HEK293T (cell line): ENCODE results near the gene AGPS.

ENCODE experiments used
- CTCF ChIA-PET: fragments of 350-600 bp; formaldehyde crosslinking; extraction: SDS; loops from one replicate; lab custom pipeline; 2021; ENCODE audit warnings: antibody characterized with exemption, inconsistent platforms; lab: Yijun Ruan, JAX
- POLR2A ChIA-PET: fragments of 350-600 bp; formaldehyde crosslinking; extraction: SDS; loops from one replicate; lab custom pipeline; 2020; ENCODE audit warnings: antibody characterized with exemption, inconsistent platforms; lab: Yijun Ruan, JAX
- DNase-seq: peaks from one replicate; pipeline ENCODE4 v3.0.0; 2012; ENCODE audit warnings: mixed read lengths; ENCODE audit errors: extremely low spot score
- ARNT ChIP-seq: fragments of 450-650 bp; IDR thresholded peaks from 2 replicates; pipeline ENCODE4 v1.6.1; 2017; ENCODE audit warnings: mild to moderate bottlenecking
- BHLHE40 ChIP-seq: fragments of 450-650 bp; IDR thresholded peaks from 2 replicates; pipeline ENCODE4 v1.6.1; 2016; ENCODE audit warnings: mild to moderate bottlenecking, moderate library complexity, borderline replicate concordance
- CTBP1 ChIP-seq: fragments of 450-650 bp; IDR thresholded peaks from 2 replicates; pipeline ENCODE4 v1.6.1; 2016; ENCODE audit warnings: borderline replicate concordance
- ELF4 ChIP-seq: fragments of 450-650 bp; IDR thresholded peaks from 2 replicates; pipeline ENCODE4 v1.6.1; 2017; ENCODE audit warnings: antibody characterized with exemption
- FOXA1 ChIP-seq: fragments of 450-650 bp; IDR thresholded peaks from 2 replicates; pipeline ENCODE4 v1.6.1; 2016; ENCODE audit warnings: mild to moderate bottlenecking
- FOXK2 ChIP-seq: fragments of 450-650 bp; IDR thresholded peaks from 2 replicates; pipeline ENCODE4 v1.6.1; 2016; ENCODE audit warnings: mild to moderate bottlenecking
- FOXM1 ChIP-seq: fragments of 450-650 bp; IDR thresholded peaks from 2 replicates; pipeline ENCODE4 v1.6.1; 2017; ENCODE audit warnings: mild to moderate bottlenecking, borderline replicate concordance
- HDGF ChIP-seq: fragments of 450-650 bp; IDR thresholded peaks from 2 replicates; pipeline ENCODE4 v1.6.1; 2017; ENCODE audit warnings: antibody characterized with exemption, borderline replicate concordance
- L3MBTL2 ChIP-seq: fragments of 450-650 bp; conservative IDR thresholded peaks from 2 replicates; pipeline ENCODE4 v1.6.1; 2016; ENCODE audit warnings: mild to moderate bottlenecking
- LEF1 ChIP-seq: fragments of 450-650 bp; IDR thresholded peaks from 2 replicates; pipeline ENCODE4 v1.6.1; 2017; ENCODE audit warnings: mild to moderate bottlenecking, borderline replicate concordance
- NFRKB ChIP-seq: fragments of 450-650 bp; IDR thresholded peaks from 2 replicates; pipeline ENCODE4 v1.6.1; 2016; ENCODE audit warnings: mild to moderate bottlenecking, moderate library complexity
- SP1 ChIP-seq: fragments of 450-650 bp; IDR thresholded peaks from 2 replicates; pipeline ENCODE4 v1.6.1; 2017
- SUZ12 ChIP-seq: fragments of 450-650 bp; IDR thresholded peaks from 2 replicates; pipeline ENCODE4 v1.6.1; 2016; ENCODE audit warnings: mild to moderate bottlenecking
- TARDBP ChIP-seq: fragments of 450-650 bp; IDR thresholded peaks from 2 replicates; pipeline ENCODE4 v1.6.1; 2016
- ZNF384 ChIP-seq: fragments of 450-650 bp; IDR thresholded peaks from 2 replicates; pipeline ENCODE4 v1.6.1; 2016
- TF ChIP-seq, protein P1 (sequence below): fragments of 450-650 bp; IDR thresholded peaks from 2 replicates; pipeline ENCODE4 v1.6.1; 2016

Gene AGPS

GRCh38 chr2:177551989-177552421 lies 159.4 kb downstream of the AGPS start:
- DNase-seq: no peak
- no peak for TF ChIP-seq SP1
- TF ChIP-seq, protein P1, sequence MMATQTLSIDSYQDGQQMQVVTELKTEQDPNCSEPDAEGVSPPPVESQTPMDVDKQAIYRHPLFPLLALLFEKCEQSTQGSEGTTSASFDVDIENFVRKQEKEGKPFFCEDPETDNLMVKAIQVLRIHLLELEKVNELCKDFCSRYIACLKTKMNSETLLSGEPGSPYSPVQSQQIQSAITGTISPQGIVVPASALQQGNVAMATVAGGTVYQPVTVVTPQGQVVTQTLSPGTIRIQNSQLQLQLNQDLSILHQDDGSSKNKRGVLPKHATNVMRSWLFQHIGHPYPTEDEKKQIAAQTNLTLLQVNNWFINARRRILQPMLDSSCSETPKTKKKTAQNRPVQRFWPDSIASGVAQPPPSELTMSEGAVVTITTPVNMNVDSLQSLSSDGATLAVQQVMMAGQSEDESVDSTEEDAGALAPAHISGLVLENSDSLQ: no peak
- TF ChIP-seq ELF4: no peak
- no peak for TF ChIP-seq CTBP1
- TF ChIP-seq NFRKB: no peak
- no peak for TF ChIP-seq FOXA1
- no peak for TF ChIP-seq FOXM1
- TF ChIP-seq HDGF: no peak
- no peak for TF ChIP-seq L3MBTL2
- no peak for TF ChIP-seq SUZ12
- TF ChIP-seq ZNF384: no peak
- ChIA-PET POLR2A (no interaction called here), CTCF (no interaction called here)

DNA sequence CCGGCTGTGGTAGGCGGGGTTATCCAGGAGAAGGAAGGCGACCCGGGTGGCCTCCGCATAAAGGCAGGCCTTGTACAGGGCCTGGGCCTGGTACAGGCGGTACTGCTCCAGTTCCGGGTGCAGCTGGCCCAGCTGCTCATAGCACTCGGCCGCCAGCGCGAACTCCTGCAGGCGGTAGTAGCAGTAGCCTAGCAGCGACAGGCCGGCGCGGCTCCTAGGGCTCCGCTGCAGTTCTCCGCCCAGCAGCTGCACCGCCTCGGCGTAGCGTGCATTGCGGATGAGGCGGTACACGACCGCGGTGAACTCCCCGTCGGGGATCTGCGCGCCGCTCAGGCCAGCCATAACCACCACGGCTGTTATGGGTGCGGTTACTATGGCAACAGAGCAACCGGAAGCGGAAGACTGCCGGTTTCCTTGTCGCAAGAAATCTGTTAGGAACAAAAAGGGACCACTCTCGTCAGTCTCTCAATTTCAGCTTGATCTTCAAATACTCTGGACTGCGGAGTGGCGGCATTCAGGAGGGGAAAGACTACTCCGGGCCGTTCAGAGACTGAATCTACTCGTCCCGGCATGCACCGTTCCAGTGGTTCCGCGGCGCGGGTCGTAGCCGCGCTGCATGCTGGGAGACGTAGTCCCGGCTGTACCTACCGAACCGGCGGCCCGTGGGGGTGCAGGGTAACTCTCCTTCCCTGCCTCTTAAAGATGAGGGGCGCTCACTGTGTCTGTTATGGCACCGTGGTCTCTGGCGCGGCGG lies 160.0 kb downstream of the AGPS start:
- DNase-seq: peak; percentile 88
- TF ChIP-seq TARDBP (no peak), HDGF (no peak), SUZ12 (0 out of 2 replicates have a peak, but pooled peaks have one; percentile 20), ELF4 (peak; percentile 90), FOXM1 (no peak)
- ChIA-PET CTCF (no interaction called here), POLR2A (no interaction called here)

DNA sequence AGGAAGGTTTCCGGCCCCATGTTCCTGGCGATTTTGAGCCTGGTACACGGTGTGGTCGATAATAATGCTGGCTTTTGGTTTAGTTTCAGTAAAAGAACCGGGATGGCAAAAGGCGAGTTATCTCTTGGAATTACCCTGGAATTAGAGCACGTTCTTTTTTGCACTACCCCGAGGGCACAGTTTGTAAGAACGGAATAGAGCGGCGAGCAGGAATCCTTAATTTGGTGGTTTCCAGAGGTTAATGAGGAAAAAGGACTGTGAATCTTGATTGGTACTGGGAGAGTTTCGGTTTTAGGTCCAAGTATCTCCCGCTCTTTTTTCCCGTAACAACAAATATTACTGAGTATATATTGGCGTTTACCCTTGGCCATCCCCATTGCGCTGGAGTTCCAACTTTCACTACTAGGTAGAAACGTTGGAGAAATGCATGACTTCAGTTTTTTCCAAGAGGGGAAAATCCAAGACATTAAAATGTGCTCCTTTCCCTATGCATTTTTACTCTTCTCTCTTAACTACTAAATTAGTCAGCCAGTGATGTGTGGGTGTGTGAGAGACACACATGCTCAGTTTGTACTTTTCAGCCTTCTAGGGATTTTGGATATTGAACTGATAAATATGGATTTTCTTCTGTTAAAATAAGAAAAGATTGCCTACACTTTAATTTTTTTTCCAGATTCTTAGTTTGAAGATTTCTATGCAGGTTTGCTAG lies 160.8 kb downstream of the AGPS start:
- no peak for DNase-seq
- TF ChIP-seq SUZ12: no peak
- TF ChIP-seq L3MBTL2: peak; percentile 82
- no peak for TF ChIP-seq HDGF
- TF ChIP-seq ELF4: no peak
- TF ChIP-seq FOXM1: no peak
- TF ChIP-seq BHLHE40: no peak
- TF ChIP-seq LEF1: no peak
- CTCF ChIA-PET: no interaction called here
- POLR2A ChIA-PET: no interaction called here

- ChIA-PET POLR2A (no interaction called here), CTCF (interaction anchor here (1.1 kb wide), 1 partner anchor 13 kb away, joined by 3 read pairs; no protein-coding TSS in a partner anchor)
- TF ChIP-seq ELF4 (no peak), FOXK2 (no peak), SP1 (no peak), BHLHE40 (no peak), L3MBTL2 (no peak), SUZ12 (no peak), ZNF384 (no peak), ARNT (no peak), LEF1 (no peak), TARDBP (no peak), HDGF (no peak), CTBP1 (no peak), FOXM1 (no peak), NFRKB (no peak), FOXA1 (no peak)
- TF ChIP-seq, protein P1: no peak
- DNase-seq: no peak
Observed at GRCh38 chr2:177554365-177554764, 161.8 kb downstream of the AGPS start.

DNA sequence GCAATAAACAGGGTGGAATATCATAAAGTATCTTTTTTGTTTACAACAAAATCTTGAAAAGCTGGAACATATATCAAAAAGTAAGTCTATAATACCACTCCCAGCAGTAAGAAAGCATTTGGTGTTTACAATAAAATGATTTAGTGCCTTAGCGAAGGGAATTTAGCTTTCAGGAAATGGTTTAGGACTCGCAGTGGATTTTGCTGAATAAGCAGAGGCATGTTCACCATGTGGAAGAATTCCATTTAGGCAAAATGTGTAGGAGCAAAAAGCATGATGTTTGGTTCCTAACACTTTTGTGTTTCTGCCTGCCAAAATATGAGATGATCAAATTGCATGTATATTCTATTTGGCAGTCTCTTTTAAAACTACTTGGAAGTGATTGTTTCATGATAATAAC lies 163.6 kb downstream of the AGPS start:
- DNase-seq: no peak
- POLR2A ChIA-PET: interaction anchor here (1.6 kb wide), 1 partner anchor 12 kb away, joined by 7 read pairs; no protein-coding TSS in a partner anchor
- CTCF ChIA-PET: interaction anchor here (0.6 kb wide), 1 partner anchor 163 kb away, joined by 4 read pairs; no protein-coding TSS in a partner anchor
- TF ChIP-seq TARDBP: no peak
- TF ChIP-seq HDGF: no peak
- no peak for TF ChIP-seq L3MBTL2
- no peak for TF ChIP-seq NFRKB
- no peak for TF ChIP-seq CTBP1
- TF ChIP-seq BHLHE40: no peak
- no peak for TF ChIP-seq SUZ12
- TF ChIP-seq SP1: no peak
- no peak for TF ChIP-seq ELF4
- no peak for TF ChIP-seq FOXM1
- TF ChIP-seq, protein P1: no peak
- no peak for TF ChIP-seq LEF1
- no peak for TF ChIP-seq FOXK2
- no peak for TF ChIP-seq FOXA1
- no peak for TF ChIP-seq ARNT
- TF ChIP-seq ZNF384: no peak

DNA sequence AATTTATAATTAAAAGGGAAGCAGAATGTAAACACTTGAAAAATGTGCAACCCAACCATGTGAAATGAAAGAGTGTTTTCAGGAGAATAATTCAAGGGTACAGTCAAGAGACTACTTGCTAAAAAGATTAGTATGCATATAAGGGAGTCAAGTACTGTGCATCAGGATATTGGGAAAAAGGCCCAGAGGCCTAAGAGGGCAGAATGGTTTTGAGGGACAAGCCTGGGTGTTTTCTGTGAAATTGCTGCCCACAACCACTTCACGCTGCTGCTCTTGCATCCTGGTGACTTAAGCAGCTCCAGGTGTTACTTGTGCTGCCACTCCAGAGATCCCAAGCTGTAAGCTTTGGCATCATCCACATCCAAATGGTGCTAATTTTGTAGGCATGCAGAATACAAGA lies 165.2 kb downstream of the AGPS start:
- POLR2A ChIA-PET: no interaction called here
- no peak for DNase-seq
- CTCF ChIA-PET: no interaction called here
- TF ChIP-seq NFRKB (no peak), SP1 (no peak), ZNF384 (no peak), CTBP1 (no peak), SUZ12 (no peak), FOXM1 (no peak), ARNT (no peak), BHLHE40 (no peak)
- TF ChIP-seq, protein P1: no peak
